K562 (cell line): ENCODE measurements around the gene CNIH3. TPM values are rescaled to one million over a fixed set of nuclear protein-coding genes. Genes with fewer than 3 reads are reported as not detected.

Experiments used
- ATAC-seq: fragments of 200-7000 bp; cut with Tn5 transposase; 3 replicates; pipeline ENCODE4 v1.9.1; 2020; ENCODE audit warnings: moderate library complexity
- BruUV-seq: library from RNA; stranded (reverse); fragments of 400-500 nt; replicated peaks from 2 replicates; lab custom pipeline; 2021; lab: Mats Ljungman, UMichigan
- CTCF ChIA-PET: fragments of 300-600 bp; formaldehyde crosslinking; extraction: SDS; loops from one replicate; lab custom pipeline; 2021; ENCODE audit warnings: low intra/inter-chr PET ratio; lab: Yijun Ruan, JAX
- POLR2A ChIA-PET: fragments of 300-600, 350-650 bp; sonication (Branson Sonifier 250); formaldehyde crosslinking; extraction: SDS; loops from one replicate; lab custom pipeline; 2021; ENCODE audit warnings: antibody characterized with exemption, inconsistent platforms; lab: Yijun Ruan, JAX
- DNase-seq, 4 experiments: peaks; one replicate each; pipeline versions ENCODE4 v3.0.0 to v3.0.0-alpha.2; 2011 to 2018; ENCODE audit warnings: low spot score in 3 of 4, mixed read lengths in 3 of 4; ENCODE audit errors: extremely low read depth in 1 of 4
- FAIRE-seq: peaks from 2 replicates; lab custom pipeline; 2011; peaks lifted over from hg19 to GRCh38; lab: Jason Lieb, UNC
- H2AFZ ChIP-seq: 2 replicates; pipeline ENCODE4 v1.6.0; 2011; ENCODE audit warnings: low read depth, low read length, control low read depth, inconsistent platforms
- H3K27ac ChIP-seq: fragments of 200-600 bp; 3 replicates; pipeline ENCODE4 v1.8.0; 2011; ENCODE audit warnings: low read depth, mild to moderate bottlenecking, control low read depth, inconsistent platforms, low read length, moderate library complexity, mixed read lengths; ENCODE audit errors: extremely low read depth
- H3K27me3 ChIP-seq, 2 experiments: fragments of 300-600 bp in 1 of 2; 2 replicates in 1 of 2; 3 replicates in 1 of 2; pipeline versions ENCODE4 v1.6.0 to v1.8.0; 2011; ENCODE audit warnings: inconsistent platforms in 2 of 2, low read length in 2 of 2, mild to moderate bottlenecking in 1 of 2, mixed read lengths in 1 of 2, moderate library complexity in 1 of 2; ENCODE audit not compliant: control insufficient read depth in 2 of 2, insufficient read depth in 2 of 2
- H3K36me3 ChIP-seq: fragments of 300-600 bp; 3 replicates; pipeline ENCODE4 v1.8.0; 2011; ENCODE audit warnings: mild to moderate bottlenecking, low read length, inconsistent platforms; ENCODE audit not compliant: control insufficient read depth, insufficient read depth
- H3K4me1 ChIP-seq, 2 experiments: fragments of 200-600 bp in 1 of 2; replicated peaks in 1 of 2; 2 replicates in 1 of 2; 3 replicates in 1 of 2; pipeline versions ENCODE4 v1.5.1 to v1.8.0; 2011; ENCODE audit warnings: inconsistent platforms in 2 of 2, low read length in 2 of 2, mild to moderate bottlenecking in 1 of 2, mixed read lengths in 1 of 2, moderate library complexity in 1 of 2; ENCODE audit not compliant: control insufficient read depth in 2 of 2, insufficient read depth in 2 of 2
- H3K4me2 ChIP-seq: 2 replicates; pipeline ENCODE4 v1.6.1; 2011; ENCODE audit warnings: low read length, control low read depth, inconsistent platforms, mixed read lengths; ENCODE audit not compliant: insufficient read depth
- H3K4me3 ChIP-seq: fragments of 200-600 bp; sonication (generic), shearing (Covaris generic); 2 replicates; pipeline ENCODE4 v1.5.1; 2016; ENCODE audit warnings: control low read depth, inconsistent platforms
- H3K79me2 ChIP-seq: fragments of 200-600 bp; 3 replicates; pipeline ENCODE4 v1.8.0; 2011; ENCODE audit warnings: low read length, inconsistent platforms; ENCODE audit not compliant: control insufficient read depth, insufficient read depth
- H3K9ac ChIP-seq, 2 experiments: 2 replicates each; pipeline versions ENCODE4 v1.6.0 to v1.6.1; 2011; ENCODE audit warnings: low read depth in 2 of 2, low read length in 2 of 2, control low read depth in 1 of 2, inconsistent platforms in 1 of 2, mild to moderate bottlenecking in 1 of 2, mixed read lengths in 1 of 2; ENCODE audit not compliant: insufficient read depth in 1 of 2
- H3K9me1 ChIP-seq: one replicate; pipeline ENCODE4 v1.6.0; 2011; ENCODE audit warnings: inconsistent platforms, mild to moderate bottlenecking, low read length, moderate library complexity; ENCODE audit not compliant: control insufficient read depth, insufficient read depth
- H3K9me3 ChIP-seq: replicated peaks from 2 replicates; pipeline ENCODE4 v1.5.1; 2011; ENCODE audit warnings: low read depth, low read length, inconsistent platforms; ENCODE audit not compliant: control insufficient read depth, insufficient read depth
- H4K20me1 ChIP-seq: replicated peaks from 2 replicates; pipeline ENCODE4 v1.6.1; 2011; ENCODE audit warnings: low read length, inconsistent platforms, mixed read lengths; ENCODE audit not compliant: control insufficient read depth, insufficient read depth
- CEBPZ ChIP-seq: fragments of 150-350 bp; IDR thresholded peaks from 2 replicates; pipeline ENCODE4 v1.6.1; 2014; ENCODE audit warnings: low read depth, mild to moderate bottlenecking, low read length, borderline replicate concordance
- ETS2 ChIP-seq: IDR thresholded peaks from 2 replicates; pipeline ENCODE4 v1.6.1; 2016; ENCODE audit warnings: borderline replicate concordance, missing genetic modification characterization, mild to moderate bottlenecking, moderate library complexity, missing compliant biosample characterization; ENCODE audit not compliant: poor library complexity, severe bottlenecking
- HNRNPLL ChIP-seq: fragments of 200-400 bp; formaldehyde crosslinking; IDR thresholded peaks from 2 replicates; pipeline ENCODE4 v1.6.1; 2017; ENCODE audit warnings: low read length, low read depth, mild to moderate bottlenecking; ENCODE audit not compliant: poor library complexity, severe bottlenecking
- MCM3 ChIP-seq: fragments of 450-650 bp; IDR thresholded peaks from 2 replicates; pipeline ENCODE4 v1.6.1; 2016
- U2AF2 ChIP-seq: fragments of 200-400 bp; formaldehyde crosslinking; optimal IDR thresholded peaks from 2 replicates; pipeline ENCODE3; 2017; ENCODE audit warnings: low read depth, mild to moderate bottlenecking, low read length
- ZNF143 ChIP-seq: sonication (generic); formaldehyde crosslinking; IDR thresholded peaks from 2 replicates; pipeline ENCODE4 v1.9.0; 2022; ENCODE audit warnings: mild to moderate bottlenecking, missing genetic modification reagents
- ZNF277 ChIP-seq: fragments of 250-450 bp; sonication (Bioruptor Pico); IDR thresholded peaks from 2 replicates; pipeline ENCODE4 v1.8.0; 2022; ENCODE audit warnings: inconsistent platforms, mild to moderate bottlenecking, moderate library complexity, borderline replicate concordance
- ZNF407 ChIP-seq: fragments of 450-650 bp; IDR thresholded peaks from 2 replicates; pipeline ENCODE4 v1.6.1; 2016; ENCODE audit warnings: low read depth
- ZNF444 ChIP-seq: fragments of 250-450 bp; sonication (Bioruptor Pico); IDR thresholded peaks from 2 replicates; pipeline ENCODE4 v1.4.0; 2020; ENCODE audit warnings: mild to moderate bottlenecking, moderate library complexity
- ZNF584 ChIP-seq: fragments of 200-800 bp; sonication (Bioruptor generic); IDR thresholded peaks from 2 replicates; pipeline ENCODE4 v1.6.1; 2016; ENCODE audit warnings: low read depth, mild to moderate bottlenecking, missing genetic modification characterization, missing compliant biosample characterization
- WGBS: fragments of 100-300 bp; shearing (Covaris generic); methylation state at CpG from one replicate; pipeline ENCODE4 v1.1.6; 2016; ENCODE audit warnings: low coverage, mixed read lengths; ENCODE audit not compliant: insufficient coverage; ENCODE audit errors: missing lambda C conversion rate; 5-methylcytosine and 5-hydroxymethylcytosine counted together
- in situ Hi-C: fragments of 300-500 bp; cut with MboI; formaldehyde crosslinking; loops from 4 replicates; pipeline ENCODE4 v1.15.0; 2018; ENCODE audit warnings: inconsistent platforms, mixed read lengths
- intact Hi-C: fragments of 100-400 bp; cut with micrococcal nuclease; formaldehyde crosslinking; loops from 2 replicates; pipeline ENCODE4 v1.14.2; 2022
- polyA plus RNA-seq, 8 experiments: library from polyadenylated mRNA; depleted of rRNA in 4 of 8; stranded (reverse) in 5 of 8; unstranded in 3 of 8; fragments of >200 nt; fragmentation: Nextera tagmentation in 2 of 8; fragmentation: Illumina TruSeq in 1 of 8; extraction: Ambion mirVana in 2 of 8; extraction: Trizol in 1 of 8; gene quantifications; 2 replicates each; pipeline versions ENCODE4 v1.2.1 to v1.2.3, GENCODE V29; 2011 to 2014; ENCODE audit warnings: inconsistent platforms in 1 of 8, missing spikeins in 1 of 8
- total RNA-seq, 7 experiments: library from RNA; depleted of rRNA in 6 of 7; stranded (reverse); fragments of >200 nt in 6 of 7; fragmentation: Illumina TruSeq in 2 of 7; extraction: Trizol in 2 of 7; gene quantifications; 2 replicates each; pipeline versions ENCODE4 v1.2.1 to v1.2.3, GENCODE V29; 2011 to 2021; ENCODE audit warnings: low replicate concordance in 1 of 7

The CNIH3 gene
- total and polyA plus RNA-seq, 9 of the 15 experiments (the other 6 are each of a cell fraction or from before 2014, with no cell fraction given), result 0.14 to 1.8 (median 0.79) TPM

- H3K9ac ChIP-seq, result no peak overlapping the region
- no peaks in the 10 kb centered on the region for H3K4me1 ChIP-seq
- no peaks in the 10 kb centered on the region for H3K9me3 ChIP-seq
- H2AFZ ChIP-seq, result no peak overlapping the region
- POLR2A ChIA-PET, result no interaction called here
- TF ChIP-seq U2AF2 (no peak), ZNF584 (no peak), HNRNPLL (no peak), MCM3 (no peak), ZNF277 (CRISPR knock-in tag) (no peak), ZNF143 (CRISPR knock-in tag) (no peak), ZNF407 (no peak), ZNF444 (CRISPR knock-in tag) (no peak), CEBPZ (no peak), ETS2 (tag) (no peak)
- H3K27me3 ChIP-seq, result no peaks in the 10 kb centered on the region
- FAIRE-seq (no peak), DNase-seq (no peak), ATAC-seq (no peak)
- no peaks in the 10 kb centered on the region for H4K20me1 ChIP-seq
- no peaks in the 10 kb centered on the region for H3K9me1 ChIP-seq
- H3K4me3 ChIP-seq, result no peak overlapping the region
- in situ Hi-C loops, result no loop called here
- H3K27ac ChIP-seq, result no peak overlapping the region
- intact Hi-C loops, result no loop called here
- H3K79me2 ChIP-seq, result no peaks in the 10 kb centered on the region
- BruUV-seq, result no TSS peak
- no peak overlapping the region for H3K4me2 ChIP-seq
- WGBS, result 0% methylated on average over 3 of the region's 3 CpGs
- H3K36me3 ChIP-seq, result no peaks in the 10 kb centered on the region
- CTCF ChIA-PET, result no interaction called here
Observed at GRCh38 chr1:224594360-224594759, 21.8 kb upstream of the CNIH3 start.
